ENCODE measurements around the gene BTN3A1.
"Not testable (repeated sequence)": the region's sequence is repeated elsewhere in the genome, so short reads cannot be mapped to it uniquely, and the experiment has no call there.

Gene BTN3A1

GRCh38 chr6:26445934-26446667 is 44.0 kb downstream of the BTN3A1 start:
- DNase-seq: peak; percentile 13

GRCh38 chr6:26447257-26447656 is 45.2 kb downstream of the BTN3A1 start:
- no peak for DNase-seq

- DNase-seq: no peak
These were observed 48.2 kb downstream of the BTN3A1 start for GRCh38 chr6:26450240-26450639.

- DNase-seq: no peak
These were observed 50.7 kb downstream of the BTN3A1 start for GRCh38 chr6:26452631-26453235.

GRCh38 chr6:26454631-26455030 is 52.6 kb downstream of the BTN3A1 start:
- no peak for DNase-seq

- no peak for DNase-seq
These were observed 53.4 kb downstream of the BTN3A1 start for GRCh38 chr6:26455357-26455970.

- no peak for DNase-seq
These were observed 55.3 kb downstream of the BTN3A1 start for GRCh38 chr6:26457264-26457805.

- peak; percentile 52 for DNase-seq
These were observed 56.0 kb downstream of the BTN3A1 start, which contains the start of gene BTN2A1 for GRCh38 chr6:26457806-26458688. Gene BTN2A1 (plus strand): TSS chr6:26457955. CDS start chr6:26458637, 682 bp downstream.

- DNase-seq: no peak
These were observed 57.1 kb downstream of the BTN3A1 start for GRCh38 chr6:26459023-26459810.

GRCh38 chr6:26461353-26461752 is 59.3 kb downstream of the BTN3A1 start:
- DNase-seq: not testable (repeated sequence)

GRCh38 chr6:26464014-26464413 is 61.9 kb downstream of the BTN3A1 start:
- DNase-seq: no peak

- no peak for DNase-seq
These were observed 62.5 kb downstream of the BTN3A1 start for GRCh38 chr6:26464416-26465131.
